HG02623 (cell line): ENCODE results near the gene C2orf49.
"Not testable (repeated sequence)": the region's sequence is repeated elsewhere in the genome, so short reads cannot be mapped to it uniquely, and the experiment has no call there.

ENCODE experiments used
- ATAC-seq: cut with Tn5 transposase; IDR thresholded peaks from one replicate; pipeline ENCODE4 v1.9.1; 2021; ENCODE audit warnings: moderate library complexity; ENCODE audit not compliant: unreplicated experiment

The C2orf49 gene

GRCh38 chr2:105320651-105321215 lies 16.6 kb upstream of the C2orf49 start:
- no peak for ATAC-seq

- ATAC-seq, result no peak
Observed at GRCh38 chr2:105321875-105322646, 15.3 kb upstream of the C2orf49 start.

- no peak for ATAC-seq
Observed at GRCh38 chr2:105323111-105323510, 14.2 kb upstream of the C2orf49 start.

- ATAC-seq, result no peak
Observed at GRCh38 chr2:105324101-105324500, 13.2 kb upstream of the C2orf49 start.

GRCh38 chr2:105324732-105325131 lies 12.6 kb upstream of the C2orf49 start:
- ATAC-seq, result no peak

DNA sequence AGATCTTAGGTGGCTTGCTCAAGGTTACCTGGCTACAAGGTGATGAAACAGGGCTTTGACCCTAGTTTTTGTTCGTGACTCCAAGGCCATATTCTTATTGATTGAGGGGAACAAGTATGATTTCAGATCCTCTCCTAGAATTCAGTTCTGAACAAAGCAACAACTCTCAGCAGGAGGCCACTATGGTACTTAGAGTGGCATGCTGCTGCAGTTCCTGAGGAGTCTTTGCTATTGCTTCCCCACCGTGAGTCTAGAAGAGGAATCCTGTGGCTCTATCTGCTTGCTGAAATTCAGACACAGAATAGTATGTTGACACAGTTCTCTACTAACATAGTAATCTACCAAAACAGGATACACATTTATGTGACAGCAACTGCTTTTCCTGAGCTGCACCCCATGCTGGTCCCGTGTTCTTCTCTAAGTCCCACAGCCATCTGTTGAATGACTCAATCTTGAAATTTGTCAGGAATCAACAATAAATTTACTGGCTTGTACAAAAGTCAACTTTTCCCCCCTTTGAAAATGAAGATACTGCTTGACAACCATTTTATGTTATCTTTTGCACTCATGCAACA lies 11.9 kb upstream of the C2orf49 start:
- ATAC-seq, result no peak

DNA sequence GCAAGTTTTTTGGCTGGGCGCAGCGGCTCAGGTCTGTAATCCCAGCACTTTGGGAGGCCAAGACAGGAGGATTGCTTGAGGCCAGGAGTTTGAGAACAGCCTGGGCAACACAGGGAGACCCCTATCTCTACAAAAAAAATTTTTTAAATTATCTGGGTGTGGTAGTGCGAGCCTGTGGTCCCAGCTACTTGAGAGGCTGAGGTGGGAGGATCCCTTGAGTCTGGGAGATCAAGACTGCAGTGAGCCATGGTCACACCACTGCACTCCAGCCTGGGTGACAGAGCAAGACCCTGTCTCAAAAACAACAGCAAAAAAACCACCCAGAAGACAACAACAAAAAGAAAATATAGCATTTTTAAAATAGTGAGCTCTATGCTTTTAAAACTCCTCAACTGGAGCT lies 10.1 kb upstream of the C2orf49 start:
- ATAC-seq, result not testable (repeated sequence)

- no peak for ATAC-seq
Observed at GRCh38 chr2:105327690-105328089, 9.7 kb upstream of the C2orf49 start.

DNA sequence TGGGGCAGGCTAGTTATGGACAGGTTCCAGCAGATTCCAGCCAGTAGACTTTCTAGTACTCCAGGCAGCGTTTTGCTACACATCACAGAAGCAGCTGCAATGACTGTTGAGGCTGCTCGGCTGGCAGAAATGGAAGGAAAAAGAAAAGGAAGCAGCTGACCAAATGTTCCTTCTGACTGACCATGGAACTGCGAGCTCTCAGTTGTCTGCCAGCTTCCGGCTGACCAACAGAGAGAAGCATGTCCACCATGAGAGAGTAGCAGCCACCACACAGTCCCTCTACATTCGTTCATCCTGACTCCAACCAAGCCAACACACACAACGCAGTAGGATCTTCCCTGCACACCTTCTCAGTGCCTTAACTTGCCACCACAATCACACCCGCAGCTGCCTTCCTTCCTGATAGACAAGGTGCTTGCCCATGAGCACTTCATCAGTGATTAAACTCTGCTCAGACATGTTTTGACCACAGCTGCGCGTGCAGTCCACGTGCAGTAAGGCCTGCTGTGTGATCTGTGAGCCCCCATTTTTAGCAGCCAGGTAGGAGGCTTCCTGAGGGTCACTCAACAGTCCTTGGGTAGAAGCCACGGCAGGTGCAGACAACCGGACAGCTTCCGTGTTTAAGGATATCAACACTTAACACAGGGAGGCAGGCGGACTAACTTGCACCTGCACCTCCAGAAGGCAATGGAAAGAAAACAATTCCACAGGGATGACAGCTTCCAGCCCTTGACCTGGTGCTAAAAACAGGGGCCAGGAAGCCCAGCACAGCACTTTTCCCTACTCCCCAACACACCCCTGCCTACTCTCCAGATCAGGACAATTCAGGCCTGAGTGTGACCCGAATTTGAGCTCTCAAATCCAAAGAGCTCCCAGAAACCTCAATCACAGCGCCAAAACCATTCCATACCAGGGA lies 8.8 kb upstream of the C2orf49 start:
- no peak for ATAC-seq

DNA sequence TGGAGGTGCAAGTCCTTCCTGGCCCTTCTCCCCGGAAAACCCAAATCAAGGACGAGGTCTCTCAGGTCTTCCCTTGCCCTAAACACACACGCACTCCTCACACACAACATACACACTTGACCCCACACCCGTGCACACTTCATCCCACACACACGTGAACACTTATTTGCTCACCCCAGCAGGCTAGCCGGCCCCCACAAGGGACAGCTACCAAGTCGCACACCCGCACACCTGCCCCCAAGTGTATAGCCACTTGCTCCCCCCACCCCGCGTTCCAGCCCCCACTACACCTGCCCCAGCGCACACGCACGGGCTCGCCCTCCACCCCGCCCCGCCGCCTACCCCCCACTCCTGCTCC lies 8.2 kb upstream of the C2orf49 start:
- ATAC-seq, result no peak

GRCh38 chr2:105329561-105330495 lies 7.5 kb upstream of the C2orf49 start, which contains the start of gene TGFBRAP1:
TSS of gene TGFBRAP1 (minus strand) at chr2:105329735. CDS start at chr2:105308301, 21,434 bp downstream.
- ATAC-seq, result peak; percentile 80

DNA sequence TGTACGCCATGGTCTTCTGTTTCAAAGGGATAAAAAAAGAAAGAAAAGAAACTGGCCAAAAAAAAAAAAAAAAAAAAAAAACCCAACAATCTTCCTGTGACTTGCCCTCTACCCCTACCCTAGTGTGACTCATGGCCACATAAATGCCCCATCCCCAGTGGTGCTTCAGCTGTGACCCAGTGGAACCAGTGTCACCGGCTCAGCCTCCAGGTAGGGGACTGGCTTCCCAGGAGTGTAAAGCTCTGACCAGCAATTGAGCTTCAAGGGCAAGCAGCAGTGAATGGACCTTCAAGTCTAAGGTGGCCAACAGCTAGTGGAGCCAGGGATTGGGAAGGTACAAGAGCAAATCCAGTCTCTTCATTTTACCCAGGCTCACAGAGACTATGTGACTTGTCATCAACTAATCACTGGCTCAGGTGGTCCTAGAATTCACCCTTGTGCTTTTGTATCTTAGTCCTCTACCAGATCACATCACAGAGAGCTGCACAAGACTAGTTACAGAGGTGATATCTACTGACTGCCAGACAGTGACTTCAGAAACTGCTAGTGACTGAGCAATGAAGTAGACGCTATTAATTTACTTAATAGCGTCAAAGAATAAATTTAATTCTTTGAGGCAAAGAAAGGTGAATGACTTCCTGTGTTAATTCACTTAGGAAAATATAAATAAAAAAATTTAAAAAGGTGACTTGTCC lies 6.5 kb upstream of the C2orf49 start:
- ATAC-seq, result no peak

DNA sequence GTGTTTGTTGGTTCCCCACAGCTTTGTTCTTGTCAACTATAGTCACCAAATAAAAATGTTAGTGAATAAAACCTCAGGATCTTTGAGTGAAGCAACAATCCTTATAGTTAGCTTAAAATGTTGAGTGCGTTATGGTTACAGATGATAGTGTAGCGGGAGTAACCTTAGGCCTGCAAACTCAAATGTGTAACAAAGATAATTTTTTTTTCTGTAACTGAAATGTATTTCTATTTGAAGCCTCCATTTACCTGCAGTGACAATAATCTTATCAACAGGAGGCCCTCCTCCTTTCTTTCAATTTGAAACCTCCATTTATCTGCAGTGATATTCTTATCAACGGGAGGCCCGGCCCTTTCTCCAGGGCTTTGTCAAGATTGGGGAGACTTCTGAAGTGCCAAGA lies 3.1 kb upstream of the C2orf49 start:
- ATAC-seq, result no peak

DNA sequence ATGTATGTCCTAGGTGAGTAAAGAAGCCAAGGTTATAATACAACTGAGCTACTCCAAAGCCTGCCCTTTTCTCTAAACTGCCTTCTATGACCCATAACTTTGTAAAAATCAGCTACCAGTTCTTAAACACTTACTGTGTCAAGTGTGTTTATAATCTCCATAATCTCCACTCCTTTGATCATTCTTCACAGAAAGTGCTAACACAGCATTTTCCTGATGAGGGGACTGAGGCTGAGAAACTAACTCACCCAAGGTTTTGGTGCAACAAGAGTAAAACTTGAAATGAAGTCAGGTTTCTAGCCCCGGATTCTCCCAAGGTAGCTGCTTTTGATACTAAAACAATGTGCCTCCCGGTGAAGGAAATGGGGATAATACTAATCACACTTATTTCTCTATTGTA lies 1.9 kb upstream of the C2orf49 start:
- no peak for ATAC-seq

- no peak for ATAC-seq
Observed at GRCh38 chr2:105336786-105337121, 586 bp upstream of the C2orf49 start.

DNA sequence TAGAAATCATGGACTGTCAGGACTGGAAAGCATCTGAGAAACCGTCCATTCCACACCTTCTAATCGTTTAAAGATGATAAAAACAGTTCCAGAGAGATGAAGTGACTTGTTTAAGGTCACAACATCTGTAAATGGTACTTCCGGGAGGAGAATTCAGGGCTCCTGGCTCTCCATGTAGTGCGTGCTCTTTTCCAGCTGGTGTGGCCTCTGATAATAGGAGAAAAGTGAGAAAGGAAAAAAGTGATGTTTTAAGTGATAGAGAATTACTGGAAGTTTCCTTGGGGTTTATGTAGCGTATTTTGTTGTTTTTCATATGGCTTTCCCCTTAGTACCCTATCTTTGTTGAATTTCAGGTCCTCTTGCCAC lies 663 bp downstream of the C2orf49 start:
- ATAC-seq, result no peak

DNA sequence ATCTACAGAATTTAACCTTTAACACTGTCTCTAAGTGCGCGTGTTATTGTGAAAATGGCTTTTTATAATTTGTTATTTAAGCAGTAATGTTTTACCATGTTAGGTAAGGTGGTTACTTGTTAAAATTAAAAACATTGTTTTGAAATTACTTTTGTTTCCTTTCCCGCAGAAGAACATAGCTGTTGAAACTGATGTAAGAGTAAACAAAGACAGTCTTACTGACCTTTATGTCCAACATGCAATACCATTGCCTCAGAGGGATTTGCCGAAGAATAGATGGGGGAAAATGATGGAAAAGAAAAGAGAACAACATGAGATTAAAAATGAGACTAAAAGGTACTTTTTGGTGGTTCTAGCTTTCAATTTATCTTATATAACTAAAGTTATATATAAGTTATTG lies 2.1 kb downstream of the C2orf49 start:
- ATAC-seq, result no peak

DNA sequence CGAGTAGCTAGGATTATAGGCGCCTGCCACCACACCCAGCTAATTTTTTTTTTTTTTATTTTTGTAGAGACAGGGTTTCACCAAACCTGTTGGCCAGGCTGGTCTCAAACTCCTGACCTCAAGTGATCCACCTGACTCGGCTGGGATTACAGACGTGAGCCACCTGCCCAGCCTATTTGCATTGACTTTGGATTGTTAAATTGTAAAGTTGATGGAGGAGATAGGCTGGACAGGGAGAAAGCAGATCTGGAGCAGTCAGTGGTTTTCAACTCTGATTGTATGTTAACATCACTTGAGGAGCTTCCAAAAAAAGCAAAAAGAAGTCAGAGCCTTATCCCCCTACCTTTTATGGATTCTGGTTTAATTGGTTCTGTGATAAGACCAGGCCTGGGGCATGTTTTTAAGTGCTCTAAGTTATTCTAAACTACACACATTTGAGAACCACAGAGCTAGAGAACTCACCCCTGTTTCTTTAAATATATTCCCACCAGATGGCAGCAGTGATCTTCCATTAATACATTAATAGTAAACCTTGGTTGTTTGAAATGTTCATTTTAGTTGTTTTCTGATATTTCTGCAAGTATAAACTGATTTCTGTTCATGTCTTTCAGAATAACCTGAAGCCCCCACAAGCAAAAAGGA lies 7.5 kb downstream of the C2orf49 start:
- no peak for ATAC-seq

DNA sequence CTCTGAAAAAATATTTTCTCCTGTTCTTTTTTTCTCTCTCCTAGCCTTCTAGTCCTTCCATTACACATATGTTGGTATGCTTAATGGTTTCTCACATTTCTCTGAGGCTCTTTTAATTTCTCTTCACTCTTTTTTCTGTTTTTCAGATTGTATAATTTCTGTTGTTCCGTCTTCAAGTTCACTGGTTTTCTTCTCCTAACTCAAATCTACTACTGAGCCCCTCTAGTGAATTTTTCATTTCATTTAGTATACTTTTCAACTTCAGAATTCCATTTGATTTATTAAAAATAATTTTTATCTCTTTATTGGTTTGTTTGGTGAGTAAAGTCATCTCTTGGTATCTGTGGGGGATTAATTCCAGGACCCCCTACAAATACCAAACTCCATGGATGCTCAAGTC lies 19.8 kb downstream of the C2orf49 start:
- ATAC-seq, result no peak
